GM13977 (cell line): ENCODE measurements around the gene CHAF1A.

Experiments used
- DNase-seq: peaks from one replicate; pipeline ENCODE4 v3.0.0; 2012; ENCODE audit warnings: low spot score
- CTCF ChIP-seq: IDR thresholded peaks from 2 replicates; pipeline ENCODE4 v1.5.1; 2012; ENCODE audit warnings: mild to moderate bottlenecking, control low read depth; ENCODE audit not compliant: insufficient read depth; ENCODE audit errors: extremely low read depth, missing control alignments
- in situ Hi-C: fragments of 300-500 bp; cut with MboI; formaldehyde crosslinking; loops from one replicate; pipeline ENCODE4 v1.12.0; 2022; ENCODE audit warnings: low sequenced_read_pairs, low pct_unique_long_range_greater_than_20kb, mixed read lengths, inconsistent platforms; ENCODE audit not compliant: unreplicated experiment

The CHAF1A gene

GRCh38 chr19:4472174-4472974, 69.9 kb downstream of the CHAF1A start, which contains the start of gene HDGFL2:
TSS of gene HDGFL2 (plus strand) at chr19:4472297. CDS start at chr19:4472351, 54 bp downstream.
- no peak for DNase-seq
- TF ChIP-seq CTCF: no peak
- in situ Hi-C loops: no loop called here

GRCh38 chr19:4473011-4473762, 70.7 kb downstream of the CHAF1A start:
- in situ Hi-C loops: no loop called here
- no peak for DNase-seq
- no peak for TF ChIP-seq CTCF

GRCh38 chr19:4473763-4474513, 71.5 kb downstream of the CHAF1A start:
- TF ChIP-seq CTCF: no peak
- in situ Hi-C loops: no loop called here
- no peak for DNase-seq

- TF ChIP-seq CTCF: no peak
- peak; percentile 87 for DNase-seq
- in situ Hi-C loops: no loop called here
These were observed 72.1 kb downstream of the CHAF1A start for GRCh38 chr19:4474514-4475022.

- no peak for TF ChIP-seq CTCF
- no peak for DNase-seq
- in situ Hi-C loops: no loop called here
These were observed 74.8 kb downstream of the CHAF1A start for GRCh38 chr19:4477034-4477801.
